Ovary (tissue), 9 donors: ENCODE measurements around the gene KLHL22. TPM values are rescaled to one million over a fixed set of nuclear protein-coding genes. Genes with fewer than 3 reads are reported as not detected.
A peak's percentile ranks its signal among the peaks of the same experiment; 100 is the strongest.

Experiments used
- DNase-seq, 5 donors: peaks; one replicate each; pipeline ENCODE4 v3.0.0-alpha.2; 2019 to 2020
- H3K27ac ChIP-seq, 2 donors: fragments of 200-600 bp; one replicate each; pipeline versions ENCODE4 v1.5.1 to v1.8.0; 2019 to 2022
- H3K27me3 ChIP-seq: fragments of 200-600 bp; one replicate; pipeline ENCODE4 v1.8.0; 2022
- H3K36me3 ChIP-seq: fragments of 200-600 bp; sonication (generic); one replicate; pipeline ENCODE4 v1.5.1; 2019
- H3K4me1 ChIP-seq: one replicate; pipeline ENCODE4 v1.8.1; 2013; ENCODE audit warnings: mild to moderate bottlenecking, moderate library complexity; ENCODE audit not compliant: insufficient read depth
- H3K4me3 ChIP-seq: fragments of 200-600 bp; sonication (generic); one replicate; pipeline ENCODE4 v1.5.1; 2017
- H3K9me3 ChIP-seq, 2 donors: fragments of 200-600 bp in 1 of 2; sonication (generic) in 1 of 2; one replicate each; pipeline versions ENCODE4 v1.5.1 to v1.8.1; 2013 to 2019; ENCODE audit warnings: mild to moderate bottlenecking in 1 of 2, moderate library complexity in 1 of 2
- EP300 ChIP-seq: sonication (generic); formaldehyde crosslinking; IDR thresholded peaks from one replicate; pipeline ENCODE4 v1.6.1; 2017; ENCODE audit warnings: antibody characterized with exemption
- POLR2A ChIP-seq: fragments of 450-650 bp; IDR thresholded peaks from one replicate; pipeline ENCODE4 v1.6.1; 2017; ENCODE audit warnings: antibody characterized with exemption, mild to moderate bottlenecking, moderate library complexity
- WGBS, 3 donors: extraction: QIAGEN DNeasy Blood & Tissue Kit in 1 of 3; methylation state at CpG; one replicate each; pipeline versions ENCODE4 v1.1.5 to v1.1.7; 2013 to 2017; 5-methylcytosine and 5-hydroxymethylcytosine counted together
- intact Hi-C, 4 donors: fragments of 100-400 bp; cut with DNase I; formaldehyde crosslinking; loops; one replicate each; pipeline versions ENCODE4 v1.11.0 to v1.15.1; 2022 to 2023
- polyA plus RNA-seq, 2 donors: library from polyadenylated mRNA; stranded (reverse); fragments of 200-250 nt in 1 of 2; fragments of 350-450 nt in 1 of 2; fragmentation: Illumina TruSeq in 1 of 2; extraction: RNeasy Lipid Tissue Mini Kit (QIAGEN cat#74804) in 1 of 2; gene quantifications; one replicate each; pipeline ENCODE4 v1.2.3, GENCODE V29; 2013 to 2014
- total RNA-seq, 7 donors: library from RNA; depleted of rRNA in 2 of 7; stranded (reverse); fragments of >200 nt in 2 of 7; fragmentation: NEBNext Ultra II Directional in 3 of 7; extraction: Animal tissue kit (Norgen Biotek cat#: 25700) in 3 of 7; gene quantifications; one replicate each; pipeline versions ENCODE4 v1.1.0 to v1.2.4, GENCODE V29; 2016 to 2023
- TF ChIP-seq, protein P1 (sequence below), 3 donors: fragments of 450-650 bp in 2 of 3; fragments of 200-600 bp in 1 of 3; IDR thresholded peaks; one replicate each; pipeline versions ENCODE4 v1.5.1 to v1.8.0; 2016 to 2022; ENCODE audit warnings: antibody characterized with exemption in 3 of 3, mild to moderate bottlenecking in 1 of 3
- donor health status: DM: no; HTN: no; CAD: no; lungs with moderate emphysema.
- donor health status: DM: no; HTN: no; CAD: no.
- donor health status: Bipolar disorder and iron deficiency.
- donor health status: DM: yes; HTN: yes; CAD: no.
- donor health status: DM: no; HTN: no; CAD: no.
- donor health status: DM: yes; HTN: yes; CAD: no.

The KLHL22 gene
- total and polyA plus RNA-seq, 9 donors = 24.6 to 42.9 (median 28.7) TPM

DNA sequence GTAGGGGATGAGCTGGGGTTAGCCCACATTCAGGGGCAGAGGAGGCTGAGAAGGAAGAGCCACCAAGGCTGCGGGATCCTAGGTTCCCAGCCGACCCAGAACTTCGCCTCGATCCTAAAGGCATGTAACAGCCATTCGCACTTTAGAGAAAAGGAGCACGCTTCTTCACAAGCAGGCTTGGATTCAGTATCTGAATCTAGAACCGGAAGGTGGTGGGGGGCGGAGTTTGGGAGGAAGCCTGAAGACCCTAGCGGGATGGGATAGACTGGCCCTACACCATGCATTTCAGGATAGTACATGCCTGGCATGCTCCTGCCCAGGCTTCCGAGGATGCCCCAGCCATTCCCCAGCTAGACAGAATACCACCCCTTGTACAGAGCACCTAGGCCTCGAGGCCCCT is 62.4 kb downstream of the KLHL22 start:
- H3K4me1 ChIP-seq = peaks cover 8% of the 10 kb centered on the region

GRCh38 chr22:20432244-20432686 is 63.3 kb downstream of the KLHL22 start:
- TF ChIP-seq EP300 (no peak), POLR2A (no peak)
- TF ChIP-seq, protein P1, sequence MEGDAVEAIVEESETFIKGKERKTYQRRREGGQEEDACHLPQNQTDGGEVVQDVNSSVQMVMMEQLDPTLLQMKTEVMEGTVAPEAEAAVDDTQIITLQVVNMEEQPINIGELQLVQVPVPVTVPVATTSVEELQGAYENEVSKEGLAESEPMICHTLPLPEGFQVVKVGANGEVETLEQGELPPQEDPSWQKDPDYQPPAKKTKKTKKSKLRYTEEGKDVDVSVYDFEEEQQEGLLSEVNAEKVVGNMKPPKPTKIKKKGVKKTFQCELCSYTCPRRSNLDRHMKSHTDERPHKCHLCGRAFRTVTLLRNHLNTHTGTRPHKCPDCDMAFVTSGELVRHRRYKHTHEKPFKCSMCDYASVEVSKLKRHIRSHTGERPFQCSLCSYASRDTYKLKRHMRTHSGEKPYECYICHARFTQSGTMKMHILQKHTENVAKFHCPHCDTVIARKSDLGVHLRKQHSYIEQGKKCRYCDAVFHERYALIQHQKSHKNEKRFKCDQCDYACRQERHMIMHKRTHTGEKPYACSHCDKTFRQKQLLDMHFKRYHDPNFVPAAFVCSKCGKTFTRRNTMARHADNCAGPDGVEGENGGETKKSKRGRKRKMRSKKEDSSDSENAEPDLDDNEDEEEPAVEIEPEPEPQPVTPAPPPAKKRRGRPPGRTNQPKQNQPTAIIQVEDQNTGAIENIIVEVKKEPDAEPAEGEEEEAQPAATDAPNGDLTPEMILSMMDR (IDR thresholded peaks at IDR 0.05) = no peak
- Histone ChIP-seq H3K36me3 (no peaks in the 10 kb centered on the region), H3K27ac (no peak overlapping the region), H3K4me3 (no peak overlapping the region), H3K9me3 (no peaks in the 10 kb centered on the region), H3K27me3 (no peaks in the 10 kb centered on the region), H3K4me1 (peaks cover 8% of the 10 kb centered on the region)
- peak in 2 of 5 donors; percentile 16 to 28 for DNase-seq
- WGBS, 3 donors = 57 to 96% (median 83%) methylated on average over 3 of the region's 3 CpGs
- intact Hi-C loops = no loop called here

More for the DNA sequence above, 62.4 kb downstream of the KLHL22 start:
- DNase-seq = peak in 2 of 5 donors; percentile 17 to 31
- H3K27ac ChIP-seq = no peak overlapping the region
- no peaks in the 10 kb centered on the region for H3K27me3 ChIP-seq
- H3K4me3 ChIP-seq = no peak overlapping the region
- no peak for TF ChIP-seq EP300
- TF ChIP-seq, protein P1 (IDR thresholded peaks at IDR 0.05) = no peak
- TF ChIP-seq POLR2A = no peak
- H3K36me3 ChIP-seq = no peaks in the 10 kb centered on the region
- 86 to 93% (median 88%) methylated on average over 11 of the region's 11 CpGs for WGBS, 3 donors
- no peaks in the 10 kb centered on the region for H3K9me3 ChIP-seq
- intact Hi-C loops = no loop called here

- Histone ChIP-seq H3K27me3 (no peaks in the 10 kb centered on the region), H3K4me3 (no peak overlapping the region), H3K27ac (no peak overlapping the region), H3K4me1 (peaks cover 8% of the 10 kb centered on the region), H3K9me3 (no peaks in the 10 kb centered on the region), H3K36me3 (no peaks in the 10 kb centered on the region)
- DNase-seq = peak in 2 of 5 donors; percentile 23 to 38
- WGBS, 3 donors = 60 to 62% (median 60%) methylated on average over 40 to 50 of the region's 50 CpGs
- TF ChIP-seq POLR2A = no peak
- no peak for TF ChIP-seq EP300
- TF ChIP-seq, protein P1 (IDR thresholded peaks at IDR 0.05) = no peak
- intact Hi-C loops = no loop called here
These were observed 63.9 kb downstream of the KLHL22 start for GRCh38 chr22:20431511-20432192.

DNA sequence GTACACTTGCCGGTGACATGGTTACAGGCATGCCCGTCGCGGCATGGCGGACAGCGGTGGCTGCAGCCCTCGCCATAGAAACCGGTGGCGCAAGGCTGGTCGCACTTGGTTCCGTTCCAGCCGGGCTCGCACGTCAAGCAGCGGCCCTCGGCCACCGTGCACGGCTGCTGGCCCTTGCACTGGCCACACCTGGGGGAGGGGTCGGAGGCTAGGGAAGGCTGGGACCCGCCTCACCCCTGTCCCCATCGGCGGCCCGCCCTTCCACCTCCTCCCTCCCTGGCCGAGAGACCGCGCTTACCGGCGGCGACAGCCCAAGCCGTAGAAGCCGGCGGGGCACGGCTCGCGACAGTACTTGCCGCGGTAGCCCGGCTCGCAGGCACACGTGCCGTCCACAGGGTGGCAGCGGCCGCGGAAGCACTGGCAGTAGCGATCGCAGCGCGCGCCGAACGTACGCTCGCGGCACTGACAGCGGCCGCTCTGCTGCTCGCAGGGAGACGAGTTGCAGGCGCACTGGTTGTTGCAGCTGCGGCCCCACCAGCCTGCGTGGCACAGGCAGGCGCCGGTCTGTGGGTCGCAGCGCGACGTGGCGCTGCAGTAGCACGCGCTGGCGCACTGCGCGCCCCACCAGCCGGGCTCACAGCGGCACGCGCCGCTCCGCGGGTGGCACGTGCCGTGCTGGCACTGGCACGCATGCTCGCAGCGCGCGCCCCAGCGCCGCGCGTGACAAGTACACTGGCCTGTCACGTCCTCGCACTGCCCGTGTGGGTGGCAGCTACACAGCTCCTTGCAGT is 64.7 kb downstream of the KLHL22 start:
- no peaks in the 10 kb centered on the region for H3K27me3 ChIP-seq
- H3K9me3 ChIP-seq = no peaks in the 10 kb centered on the region
- TF ChIP-seq, protein P1 (IDR thresholded peaks at IDR 0.05) = no peak
- TF ChIP-seq EP300 = no peak
- WGBS, 3 donors = 56 to 75% (median 58%) methylated on average over 78 to 94 of the region's 94 CpGs
- H3K27ac ChIP-seq = no peak overlapping the region
- peaks cover 7% of the 10 kb centered on the region for H3K4me1 ChIP-seq
- no peaks in the 10 kb centered on the region for H3K36me3 ChIP-seq
- H3K4me3 ChIP-seq = no peak overlapping the region
- intact Hi-C loops = no loop called here
- DNase-seq = peak in 2 of 5 donors; percentile 31 to 55
